WTC11 (cell line): ENCODE results near the gene MBOAT2.
"Not testable (repeated sequence)": the region's sequence is repeated elsewhere in the genome, so short reads cannot be mapped to it uniquely, and the experiment has no call there.

ENCODE experiments used
- CREB1 ChIP-seq: sonication (generic); formaldehyde crosslinking; IDR thresholded peaks from 2 replicates; pipeline ENCODE4 v1.8.0; 2023; ENCODE audit warnings: mild to moderate bottlenecking, missing genetic modification reagents
- ETV6 ChIP-seq: sonication (generic); formaldehyde crosslinking; IDR thresholded peaks from 2 replicates; pipeline ENCODE4 v1.8.1; 2022; ENCODE audit warnings: mild to moderate bottlenecking, missing genetic modification reagents
- MXD4 ChIP-seq: fragments of 250-450 bp; sonication (Bioruptor Pico); IDR thresholded peaks from 2 replicates; pipeline ENCODE4 v1.8.0; 2021; ENCODE audit warnings: mild to moderate bottlenecking, moderate library complexity, borderline replicate concordance
- NR3C1 ChIP-seq: sonication (generic); formaldehyde crosslinking; conservative IDR thresholded peaks from 2 replicates; pipeline ENCODE4 v1.8.1; 2023; ENCODE audit warnings: low read depth, mild to moderate bottlenecking, missing genetic modification reagents
- PREB ChIP-seq: sonication (generic); formaldehyde crosslinking; IDR thresholded peaks from 2 replicates; pipeline ENCODE4 v1.8.1; 2022; ENCODE audit warnings: mild to moderate bottlenecking, missing genetic modification reagents, moderate library complexity, borderline replicate concordance
- RELA ChIP-seq: sonication (generic); formaldehyde crosslinking; IDR thresholded peaks from 2 replicates; pipeline ENCODE4 v1.8.1; 2022; ENCODE audit warnings: missing genetic modification reagents, mild to moderate bottlenecking, borderline replicate concordance
- USF1 ChIP-seq: sonication (generic); formaldehyde crosslinking; IDR thresholded peaks from 2 replicates; pipeline ENCODE4 v1.8.0; 2022; ENCODE audit warnings: mild to moderate bottlenecking, missing genetic modification reagents
- USF2 ChIP-seq: sonication (generic); formaldehyde crosslinking; IDR thresholded peaks from 2 replicates; pipeline ENCODE4 v1.8.1; 2023; ENCODE audit warnings: mild to moderate bottlenecking, missing genetic modification reagents, moderate library complexity
- ZNF232 ChIP-seq: sonication (generic); formaldehyde crosslinking; IDR thresholded peaks from 2 replicates; pipeline ENCODE4 v1.8.0; 2022; ENCODE audit warnings: mild to moderate bottlenecking, missing genetic modification reagents
- ZNF532 ChIP-seq: fragments of 250-450 bp; sonication (Bioruptor Pico); IDR thresholded peaks from 2 replicates; pipeline ENCODE4 v1.9.0; 2021; ENCODE audit warnings: mild to moderate bottlenecking, borderline replicate concordance
- TF ChIP-seq, protein P1 (sequence below): fragments of 200-600 bp; IDR thresholded peaks from 2 replicates; pipeline ENCODE4 v1.8.0; 2022; ENCODE audit warnings: antibody characterized with exemption
- TF ChIP-seq, protein P2 (sequence below): sonication (generic); formaldehyde crosslinking; IDR thresholded peaks from 2 replicates; pipeline ENCODE4 v1.8.0; 2022; ENCODE audit warnings: mild to moderate bottlenecking, missing genetic modification reagents

DNA sequence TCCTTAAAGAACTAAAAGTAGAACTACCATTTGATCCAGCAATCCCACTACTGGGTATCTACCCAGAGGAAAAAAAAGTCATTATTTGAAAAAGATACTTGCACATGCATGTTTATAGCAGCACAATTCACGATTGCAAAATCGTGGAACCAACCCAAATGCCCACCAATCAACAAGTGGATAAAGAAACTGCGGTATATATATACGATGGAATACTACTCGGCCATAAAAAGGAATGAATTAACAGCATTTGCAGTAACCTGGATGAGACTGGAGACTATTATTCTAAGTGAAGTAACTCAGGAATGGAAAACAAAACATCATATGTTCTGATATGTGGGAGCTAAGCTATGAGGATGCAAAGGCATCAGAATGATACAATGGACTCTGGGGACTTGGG lies 89.7 kb downstream of the MBOAT2 start:
- not testable (repeated sequence) for TF ChIP-seq USF2 (CRISPR knock-in tag); ZNF532; ETV6; USF1 (CRISPR knock-in tag); NR3C1 (CRISPR knock-in tag); MXD4; CREB1 (CRISPR knock-in tag); RELA; ZNF232; PREB (CRISPR knock-in tag)
- TF ChIP-seq, protein P1, sequence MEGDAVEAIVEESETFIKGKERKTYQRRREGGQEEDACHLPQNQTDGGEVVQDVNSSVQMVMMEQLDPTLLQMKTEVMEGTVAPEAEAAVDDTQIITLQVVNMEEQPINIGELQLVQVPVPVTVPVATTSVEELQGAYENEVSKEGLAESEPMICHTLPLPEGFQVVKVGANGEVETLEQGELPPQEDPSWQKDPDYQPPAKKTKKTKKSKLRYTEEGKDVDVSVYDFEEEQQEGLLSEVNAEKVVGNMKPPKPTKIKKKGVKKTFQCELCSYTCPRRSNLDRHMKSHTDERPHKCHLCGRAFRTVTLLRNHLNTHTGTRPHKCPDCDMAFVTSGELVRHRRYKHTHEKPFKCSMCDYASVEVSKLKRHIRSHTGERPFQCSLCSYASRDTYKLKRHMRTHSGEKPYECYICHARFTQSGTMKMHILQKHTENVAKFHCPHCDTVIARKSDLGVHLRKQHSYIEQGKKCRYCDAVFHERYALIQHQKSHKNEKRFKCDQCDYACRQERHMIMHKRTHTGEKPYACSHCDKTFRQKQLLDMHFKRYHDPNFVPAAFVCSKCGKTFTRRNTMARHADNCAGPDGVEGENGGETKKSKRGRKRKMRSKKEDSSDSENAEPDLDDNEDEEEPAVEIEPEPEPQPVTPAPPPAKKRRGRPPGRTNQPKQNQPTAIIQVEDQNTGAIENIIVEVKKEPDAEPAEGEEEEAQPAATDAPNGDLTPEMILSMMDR: not testable (repeated sequence)
- TF ChIP-seq, protein P2, sequence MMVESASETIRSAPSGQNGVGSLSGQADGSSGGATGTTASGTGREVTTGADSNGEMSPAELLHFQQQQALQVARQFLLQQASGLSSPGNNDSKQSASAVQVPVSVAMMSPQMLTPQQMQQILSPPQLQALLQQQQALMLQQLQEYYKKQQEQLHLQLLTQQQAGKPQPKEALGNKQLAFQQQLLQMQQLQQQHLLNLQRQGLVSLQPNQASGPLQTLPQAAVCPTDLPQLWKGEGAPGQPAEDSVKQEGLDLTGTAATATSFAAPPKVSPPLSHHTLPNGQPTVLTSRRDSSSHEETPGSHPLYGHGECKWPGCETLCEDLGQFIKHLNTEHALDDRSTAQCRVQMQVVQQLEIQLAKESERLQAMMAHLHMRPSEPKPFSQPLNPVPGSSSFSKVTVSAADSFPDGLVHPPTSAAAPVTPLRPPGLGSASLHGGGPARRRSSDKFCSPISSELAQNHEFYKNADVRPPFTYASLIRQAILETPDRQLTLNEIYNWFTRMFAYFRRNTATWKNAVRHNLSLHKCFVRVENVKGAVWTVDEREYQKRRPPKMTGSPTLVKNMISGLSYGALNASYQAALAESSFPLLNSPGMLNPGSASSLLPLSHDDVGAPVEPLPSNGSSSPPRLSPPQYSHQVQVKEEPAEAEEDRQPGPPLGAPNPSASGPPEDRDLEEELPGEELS: not testable (repeated sequence)
